HCT116 (cell line): ENCODE measurements around the gene MRPL45. TPM values are rescaled to one million over a fixed set of nuclear protein-coding genes. Genes with fewer than 3 reads are reported as not detected.

Experiments
- ATAC-seq: fragments of 200-7000 bp; cut with Tn5 transposase; 2 replicates; pipeline ENCODE4 v1.9.1; 2020; ENCODE audit warnings: mild to moderate bottlenecking, moderate library complexity
- BruUV-seq: library from RNA; stranded (reverse); fragments of 400-500 nt; replicated peaks from 2 replicates; lab custom pipeline; 2021; lab: Mats Ljungman, UMichigan
- CTCF ChIA-PET: fragments of 300-600 bp; sonication (Branson Sonifier 250); formaldehyde crosslinking; loops from one replicate; lab custom pipeline; 2021; ENCODE audit warnings: antibody characterized with exemption; lab: Charles Lee
- POLR2A ChIA-PET: fragments of 300-600, 350-600 bp; sonication (Branson Sonifier 250); formaldehyde crosslinking; loops from one replicate; lab custom pipeline; 2021; ENCODE audit warnings: antibody characterized with exemption; lab: Charles Lee
- RAD21 ChIA-PET, 2 experiments: fragments of 300-600 bp; sonication (Branson Sonifier 250); formaldehyde crosslinking; loops; one replicate each; lab custom pipeline; 2023; ENCODE audit warnings: low total read pairs in 2 of 2; ENCODE audit not compliant: uncharacterized antibody in 2 of 2, unreplicated experiment in 2 of 2, low non-redundant PET in 1 of 2; lab: Charles Lee
- DNase-seq: peaks from one replicate; pipeline ENCODE4 v3.0.0-alpha.2; 2010; ENCODE audit warnings: low read depth, low spot score
- H2AFZ ChIP-seq: fragments of 200-600 bp; shearing (Covaris generic), sonication (generic); 2 replicates; pipeline ENCODE4 v1.6.1; 2017; ENCODE audit warnings: low read depth, mixed run types, mixed read lengths, antibody characterized with exemption, low read length; ENCODE audit not compliant: poor library complexity, severe bottlenecking
- H3K27ac ChIP-seq: 2 replicates; pipeline ENCODE4 v1.5.1; 2012; ENCODE audit warnings: low read depth, low read length
- H3K27me3 ChIP-seq: fragments of 200-600 bp; sonication (generic); 2 replicates; pipeline ENCODE4 v1.6.1; 2016; ENCODE audit warnings: mixed run types, low read length, mixed read lengths; ENCODE audit not compliant: insufficient read depth
- H3K36me3 ChIP-seq, 2 experiments: fragments of 200-500 bp in 1 of 2; fragments of 200-600 bp in 1 of 2; sonication (Bioruptor generic) in 1 of 2; sonication (generic) in 1 of 2; 2 replicates each; pipeline versions ENCODE4 v1.5.1 to v1.6.1; 2014 to 2016; ENCODE audit warnings: low read length in 2 of 2, inconsistent platforms in 1 of 2, mixed read lengths in 1 of 2, mixed run types in 1 of 2; ENCODE audit not compliant: insufficient read depth in 2 of 2, control insufficient read depth in 1 of 2
- H3K4me1 ChIP-seq, 2 experiments: fragments of 200-600 bp in 1 of 2; sonication (generic) in 1 of 2; 2 replicates each; pipeline versions ENCODE4 v1.5.1 to v1.6.1; 2012 to 2017; ENCODE audit warnings: low read length in 2 of 2, inconsistent platforms in 1 of 2, mild to moderate bottlenecking in 1 of 2, mixed read lengths in 1 of 2, mixed run types in 1 of 2, moderate library complexity in 1 of 2; ENCODE audit not compliant: insufficient read depth in 2 of 2, control insufficient read depth in 1 of 2
- H3K4me2 ChIP-seq: fragments of 200-600 bp; sonication (generic); 2 replicates; pipeline ENCODE4 v1.6.1; 2017; ENCODE audit warnings: mixed run types, low read length, mixed read lengths
- H3K4me3 ChIP-seq, 2 experiments: fragments of 200-600 bp in 1 of 2; sonication (generic) in 1 of 2; replicated peaks in 1 of 2; 2 replicates each; pipeline ENCODE4 v1.5.1; 2011 to 2016; ENCODE audit warnings: low read length in 2 of 2, control low read depth in 1 of 2, low read depth in 1 of 2, mild to moderate bottlenecking in 1 of 2, mixed read lengths in 1 of 2, mixed run types in 1 of 2
- H3K79me2 ChIP-seq: fragments of 200-600 bp; sonication (generic); 2 replicates; pipeline ENCODE4 v1.6.1; 2017; ENCODE audit warnings: mild to moderate bottlenecking, mixed run types, low read length, moderate library complexity, mixed read lengths; ENCODE audit not compliant: insufficient read depth
- H3K9ac ChIP-seq: fragments of 200-600 bp; sonication (generic); 2 replicates; pipeline ENCODE4 v1.6.1; 2016; ENCODE audit warnings: low read length, mixed read lengths
- H3K9me2 ChIP-seq: fragments of 200-600 bp; sonication (generic), shearing (Covaris generic); 2 replicates; pipeline ENCODE4 v1.6.1; 2017; ENCODE audit warnings: mixed run types, mild to moderate bottlenecking, moderate library complexity; ENCODE audit not compliant: insufficient read depth
- H3K9me3 ChIP-seq, 2 experiments: fragments of 200-500 bp in 1 of 2; fragments of 200-600 bp in 1 of 2; sonication (Bioruptor generic) in 1 of 2; sonication (generic) in 1 of 2; 2 replicates each; pipeline ENCODE4 v1.6.1; 2014 to 2017; ENCODE audit warnings: low read length in 2 of 2, mixed read lengths in 2 of 2, inconsistent platforms in 1 of 2, low read depth in 1 of 2, mild to moderate bottlenecking in 1 of 2, mixed run types in 1 of 2, moderate library complexity in 1 of 2; ENCODE audit not compliant: control insufficient read depth in 1 of 2, insufficient read depth in 1 of 2
- H4K20me1 ChIP-seq: fragments of 200-600 bp; sonication (generic), shearing (Covaris generic); 2 replicates; pipeline ENCODE4 v1.6.1; 2017; ENCODE audit warnings: mixed run types, mild to moderate bottlenecking, moderate library complexity; ENCODE audit not compliant: insufficient read depth
- ATF3 ChIP-seq: IDR thresholded peaks from 2 replicates; pipeline ENCODE4 v1.6.1; 2012
- CEBPB ChIP-seq: IDR thresholded peaks from 2 replicates; pipeline ENCODE4 v1.6.1; 2012; ENCODE audit warnings: low read depth
- CTCF ChIP-seq, 3 experiments: fragments of 200-600 bp in 1 of 3; sonication (generic) in 1 of 3; IDR thresholded peaks in 2 of 3; conservative IDR thresholded peaks in 1 of 3; 2 replicates each; pipeline ENCODE4 v1.5.1; 2012 to 2017; ENCODE audit warnings: low read depth in 2 of 3, low read length in 2 of 3, antibody characterized with exemption in 1 of 3, borderline replicate concordance in 1 of 3, control low read depth in 1 of 3, mild to moderate bottlenecking in 1 of 3, mixed read lengths in 1 of 3, mixed run types in 1 of 3, moderate library complexity in 1 of 3; ENCODE audit not compliant: insufficient read depth in 1 of 3
- JUND ChIP-seq: IDR thresholded peaks from 2 replicates; pipeline ENCODE4 v1.6.1; 2012
- MAX ChIP-seq: IDR thresholded peaks from 2 replicates; pipeline ENCODE4 v1.6.1; 2012
- POLR2AphosphoS5 ChIP-seq: IDR thresholded peaks from 2 replicates; pipeline ENCODE4 v1.6.1; 2011; ENCODE audit warnings: mild to moderate bottlenecking, low read depth, low read length, moderate library complexity
- RAD21 ChIP-seq: IDR thresholded peaks from 2 replicates; pipeline ENCODE4 v1.6.1; 2012; ENCODE audit warnings: low read depth, mild to moderate bottlenecking
- SIN3A ChIP-seq: IDR thresholded peaks from 2 replicates; pipeline ENCODE4 v1.6.1; 2012; ENCODE audit warnings: low read depth
- SRF ChIP-seq: IDR thresholded peaks from 2 replicates; pipeline ENCODE4 v1.6.1; 2012; ENCODE audit warnings: low read depth
- TCF7L2 ChIP-seq: IDR thresholded peaks from 2 replicates; pipeline ENCODE4 v1.7.0; 2011; ENCODE audit warnings: borderline replicate concordance, inconsistent platforms; ENCODE audit not compliant: insufficient read depth, insufficient read length; ENCODE audit errors: extremely low read depth
- YY1 ChIP-seq: IDR thresholded peaks from 2 replicates; pipeline ENCODE4 v1.6.1; 2011; ENCODE audit warnings: low read length, low read depth, moderate library complexity, mild to moderate bottlenecking; ENCODE audit not compliant: insufficient replicate concordance; ENCODE audit errors: extremely low read depth
- ZBTB33 ChIP-seq: IDR thresholded peaks from 2 replicates; pipeline ENCODE4 v1.6.1; 2011; ENCODE audit warnings: mild to moderate bottlenecking, low read length, moderate library complexity; ENCODE audit not compliant: insufficient replicate concordance; ENCODE audit errors: extremely low read depth
- intact Hi-C: fragments of 100-400 bp; cut with micrococcal nuclease; formaldehyde crosslinking; loops from 2 replicates; pipeline ENCODE4 v1.10.0; 2022
- total RNA-seq: library from RNA; stranded (reverse); gene quantifications from one replicate; pipeline ENCODE4 v1.2.1, GENCODE V29; 2021; ENCODE audit not compliant: unreplicated experiment

The MRPL45 gene
- total RNA-seq, 1 experiment from 2014 or later: 76.1 TPM

GRCh38 chr17:38322897-38323296, 25.9 kb downstream of the MRPL45 start (continued):
- TF ChIP-seq POLR2AphosphoS5 (no peak), YY1 (no peak)
- TF ChIP-seq, all 23 proteins: peak for 0

- ChIA-PET RAD21 (no interaction called here), POLR2A (no interaction called here), CTCF (interaction anchor here (0.6 to 2.5 kb wide), 3 partner anchors 9 to 119 kb away, joined by 3 to 14 read pairs (median 4); no protein-coding TSS in a partner anchor)
- no peaks in the 10 kb centered on the region for H3K27me3 ChIP-seq
- H3K4me3 ChIP-seq: no peak overlapping the region
- no peak for DNase-seq
- H3K36me3 ChIP-seq: peaks cover 10% of the 10 kb centered on the region in 2 experiments
- intact Hi-C loops: no loop called here
- H3K27ac ChIP-seq: no peak overlapping the region
- ATAC-seq: no peak
- BruUV-seq: no TSS peak
- no peaks in the 10 kb centered on the region for H3K79me2 ChIP-seq
- H3K9me2 ChIP-seq: no peaks in the 10 kb centered on the region
- H4K20me1 ChIP-seq: no peaks in the 10 kb centered on the region
- 0 out of 4 replicates have a peak, but pooled peaks cover 0 to 2% of the 10 kb centered on the region in 2 experiments for H3K4me1 ChIP-seq
- no peak for TF ChIP-seq POLR2AphosphoS5
- H3K4me2 ChIP-seq: no peak overlapping the region
- no peak overlapping the region for H3K9ac ChIP-seq
- no peaks in the 10 kb centered on the region for H3K9me3 ChIP-seq
- H2AFZ ChIP-seq: no peak overlapping the region
These were observed 27.3 kb downstream of the MRPL45 start for GRCh38 chr17:38324141-38324697.

GRCh38 chr17:38324772-38325171, 27.8 kb downstream of the MRPL45 start:
- ChIA-PET RAD21 (no interaction called here), POLR2A (interaction anchor here (0.6 kb wide), 1 partner anchor 22 kb away, joined by 4 read pairs; no protein-coding TSS in a partner anchor), CTCF (interaction anchor here (0.6 to 2.5 kb wide), 4 partner anchors 9 to 119 kb away, joined by 3 to 14 read pairs (median 4); no protein-coding TSS in a partner anchor)
- ATAC-seq: no peak
- no peak overlapping the region for H2AFZ ChIP-seq
- H3K9me3 ChIP-seq: no peaks in the 10 kb centered on the region
- H3K9ac ChIP-seq: no peak overlapping the region
- H3K27ac ChIP-seq: no peak overlapping the region
- H3K27me3 ChIP-seq: no peaks in the 10 kb centered on the region
- no peaks in the 10 kb centered on the region for H4K20me1 ChIP-seq
- H3K79me2 ChIP-seq: no peaks in the 10 kb centered on the region
- H3K4me3 ChIP-seq: no peak overlapping the region
- no peak overlapping the region for H3K4me2 ChIP-seq
- no TSS peak for BruUV-seq
- H3K4me1 ChIP-seq: 0 out of 4 replicates have a peak, but pooled peaks cover 0 to 2% of the 10 kb centered on the region in 2 experiments
- intact Hi-C loops: no loop called here
- no peak for DNase-seq
- no peaks in the 10 kb centered on the region for H3K9me2 ChIP-seq
- peaks cover 10% of the 10 kb centered on the region in 2 experiments for H3K36me3 ChIP-seq
- no peak for TF ChIP-seq TCF7L2
- no peak for TF ChIP-seq MAX
- TF ChIP-seq ATF3: no peak
- no peak for TF ChIP-seq SIN3A
- TF ChIP-seq ZBTB33: no peak
- no peak for TF ChIP-seq JUND
- TF ChIP-seq RAD21: no peak
- no peak for TF ChIP-seq CTCF (IDR thresholded peaks at IDR 0.05 in 2 of 3, conservative IDR thresholded peaks at IDR 0.05 in 1 of 3; ENCODE audit: borderline replicate concordance in 1 of 3, insufficient read depth in 1 of 3, low read depth in 2 of 3, low read length in 2 of 3)
- no peak for TF ChIP-seq POLR2AphosphoS5
- TF ChIP-seq CEBPB: no peak
- no peak for TF ChIP-seq SRF
